HG02970 (cell line): Measurements from ENCODE around the gene SLCO2A1.

Experiments used
- ATAC-seq: cut with Tn5 transposase; IDR thresholded peaks from one replicate; pipeline ENCODE4 v1.9.1; 2021; ENCODE audit warnings: mild to moderate bottlenecking, moderate library complexity, moderate number of reproducible peaks; ENCODE audit not compliant: unreplicated experiment, low FRiP score

Gene SLCO2A1

GRCh38 chr3:133984975-133985374 lies 44.8 kb downstream of the SLCO2A1 start:
- no peak for ATAC-seq

GRCh38 chr3:133983576-133984560 lies 45.9 kb downstream of the SLCO2A1 start:
- ATAC-seq, result no peak

GRCh38 chr3:133983126-133983525 lies 46.6 kb downstream of the SLCO2A1 start:
- ATAC-seq, result no peak

DNA sequence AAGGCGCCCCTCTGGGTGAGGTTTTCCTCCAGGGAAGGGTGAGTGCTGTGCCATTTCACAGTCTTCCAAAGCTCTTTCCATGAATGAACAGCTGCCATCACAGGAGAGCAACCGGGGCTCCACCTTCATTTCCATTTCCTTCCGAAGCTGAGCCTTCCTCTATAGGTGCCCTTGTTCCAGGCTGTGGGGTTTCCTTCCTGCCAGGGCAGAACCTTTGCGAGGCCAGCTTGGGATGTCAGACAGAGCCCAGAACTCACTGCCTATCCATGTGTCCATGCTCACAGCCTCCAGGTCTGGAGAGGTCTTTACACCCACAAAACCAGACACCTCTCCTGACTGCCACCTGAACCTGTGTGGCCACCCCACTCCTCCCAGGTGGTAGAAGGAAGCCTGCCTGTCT lies 49.2 kb downstream of the SLCO2A1 start:
- no peak for ATAC-seq

GRCh38 chr3:133980035-133980434 lies 49.7 kb downstream of the SLCO2A1 start:
- no peak for ATAC-seq

GRCh38 chr3:133979553-133979952 lies 50.2 kb downstream of the SLCO2A1 start:
- no peak for ATAC-seq

- no peak for ATAC-seq
Measured at GRCh38 chr3:133977568-133977967, 52.2 kb downstream of the SLCO2A1 start.

DNA sequence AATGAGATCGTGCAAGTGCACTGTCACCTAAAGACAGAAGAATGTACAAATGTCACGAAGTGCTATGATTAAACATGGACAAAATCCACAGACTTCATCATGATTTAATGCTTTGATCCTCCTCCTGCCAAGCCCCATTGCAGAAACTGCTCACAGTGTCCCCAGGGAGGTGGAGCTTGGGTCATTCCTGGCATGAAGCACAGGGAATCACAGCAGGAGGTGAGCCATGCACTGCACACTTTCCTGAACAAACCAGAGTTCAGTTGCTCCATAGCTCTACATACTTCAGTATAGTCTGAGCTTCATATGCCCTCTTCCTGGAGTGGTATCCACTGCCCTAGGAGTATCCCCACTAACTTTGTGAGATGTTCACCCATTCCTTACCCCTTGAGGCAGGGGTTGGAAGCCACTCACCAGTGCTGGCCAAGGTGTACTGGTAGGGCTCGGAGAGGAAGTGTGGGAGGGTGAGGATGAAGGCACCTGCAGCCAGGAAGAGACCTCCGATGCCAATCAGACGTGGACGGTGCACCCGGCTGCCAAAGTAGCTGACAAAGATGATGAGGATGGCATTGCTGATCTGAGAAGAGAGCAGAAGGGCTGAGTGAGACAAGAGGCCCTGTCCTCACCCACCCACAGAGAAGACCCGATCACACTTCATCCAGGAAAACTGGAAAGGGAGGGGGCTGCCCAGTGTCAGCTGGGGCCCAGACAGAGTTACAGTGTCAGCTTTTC lies 56.3 kb downstream of the SLCO2A1 start:
- no peak for ATAC-seq

- no peak for ATAC-seq
Measured at GRCh38 chr3:133972156-133972555, 57.6 kb downstream of the SLCO2A1 start.

GRCh38 chr3:133970916-133971315 lies 58.8 kb downstream of the SLCO2A1 start:
- no peak for ATAC-seq

- ATAC-seq, result no peak
Measured at GRCh38 chr3:133970339-133970738, 59.4 kb downstream of the SLCO2A1 start.

DNA sequence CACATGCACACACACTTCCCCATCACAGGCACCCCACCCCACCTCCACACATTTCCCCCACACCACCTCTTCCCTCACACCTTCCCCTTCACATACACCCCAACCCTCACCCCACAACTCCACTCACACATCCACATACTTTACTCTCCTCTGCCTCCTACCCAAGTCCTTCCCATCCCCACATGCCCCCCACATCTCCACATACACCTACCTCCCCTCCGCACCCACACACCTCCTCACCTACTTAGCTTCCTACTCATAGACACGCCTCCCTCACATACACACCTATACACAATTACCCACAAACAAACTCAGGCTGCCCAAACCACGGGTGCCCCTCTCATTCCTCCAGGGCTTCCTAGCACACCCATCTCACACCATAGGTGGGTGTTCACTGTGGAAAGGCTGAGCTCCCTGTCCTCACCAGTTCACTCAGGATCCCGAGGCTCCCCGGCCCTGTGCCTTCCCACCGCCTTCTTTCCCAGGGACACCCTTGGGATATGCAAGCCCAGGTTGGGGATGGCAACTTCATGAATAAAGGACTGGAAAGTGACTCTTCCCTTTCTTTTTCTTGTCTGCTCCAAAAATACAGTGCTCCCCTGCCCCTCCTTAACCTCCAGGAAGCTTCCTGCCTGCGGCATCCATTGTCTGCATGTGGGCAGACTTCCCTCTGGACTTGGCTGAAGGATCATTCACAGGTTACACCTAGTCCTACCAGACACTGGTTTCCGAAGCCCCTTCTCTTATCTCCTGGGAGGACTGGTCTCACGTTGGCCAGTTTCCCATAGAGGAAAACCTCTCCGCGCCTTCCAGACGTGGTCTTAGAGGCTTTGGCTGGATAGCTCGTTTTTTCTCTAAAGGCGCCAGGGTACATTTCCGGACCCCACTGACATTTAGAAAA lies 61.5 kb downstream of the SLCO2A1 start:
- ATAC-seq, result no peak

DNA sequence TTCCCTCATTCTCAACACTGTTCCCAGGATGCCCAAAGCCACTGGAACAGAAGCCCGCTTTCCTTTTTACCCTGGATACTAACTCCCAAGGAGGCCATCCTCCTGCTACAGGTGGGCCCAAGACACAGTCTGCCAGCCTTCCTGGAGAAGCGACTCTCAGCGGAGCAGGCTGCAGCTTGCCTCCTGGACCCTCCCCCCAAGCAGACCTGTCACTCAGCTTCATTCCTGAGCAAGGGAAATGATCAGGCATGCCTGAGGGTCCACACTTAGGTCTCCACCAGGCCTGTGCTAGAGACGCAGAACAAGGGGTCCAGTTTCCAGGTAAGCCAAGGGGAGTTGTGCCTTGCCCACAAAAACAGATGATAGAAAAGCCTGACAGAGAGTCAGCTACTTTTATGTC lies 62.8 kb downstream of the SLCO2A1 start:
- no peak for ATAC-seq

DNA sequence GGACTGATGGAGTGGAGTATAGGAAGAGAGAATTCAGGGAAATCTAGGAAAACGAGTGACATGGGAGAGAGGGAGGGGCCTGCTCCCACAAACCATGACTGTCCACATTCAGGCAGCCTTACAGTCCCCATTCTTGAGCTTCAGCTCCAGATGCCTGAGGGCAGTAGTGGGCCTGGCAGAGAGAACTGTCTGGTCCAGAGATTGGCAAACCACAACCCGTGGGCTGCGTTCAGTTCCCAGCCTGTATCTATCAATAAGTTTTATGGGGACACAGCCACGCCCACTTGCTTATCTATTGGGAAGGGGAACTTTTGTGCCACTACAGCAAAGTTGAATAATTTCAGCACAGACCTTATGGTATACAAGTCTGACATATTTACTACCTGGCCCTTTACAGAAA lies 63.8 kb downstream of the SLCO2A1 start:
- ATAC-seq, result no peak

- no peak for ATAC-seq
Measured at GRCh38 chr3:133965013-133965570, 64.6 kb downstream of the SLCO2A1 start.

DNA sequence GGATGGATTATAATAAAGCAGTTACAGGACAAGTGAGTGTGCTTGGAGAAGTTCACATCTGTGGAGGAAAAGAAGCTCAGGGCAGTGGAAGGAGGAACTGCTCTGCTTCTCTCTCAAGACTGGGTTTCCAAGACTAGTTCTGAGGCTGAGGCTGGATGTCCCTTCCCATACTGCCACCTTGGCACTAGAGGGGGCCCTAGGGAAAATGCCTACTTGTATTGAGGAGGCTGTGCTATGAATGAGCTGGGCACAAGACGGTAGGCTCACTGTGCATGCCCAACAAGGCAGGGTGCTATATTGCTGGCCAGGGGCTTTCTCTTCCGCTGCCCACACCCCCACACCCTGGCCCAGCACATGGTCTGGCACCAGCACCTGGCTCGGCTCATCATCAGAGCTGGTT lies 65.2 kb downstream of the SLCO2A1 start:
- no peak for ATAC-seq

DNA sequence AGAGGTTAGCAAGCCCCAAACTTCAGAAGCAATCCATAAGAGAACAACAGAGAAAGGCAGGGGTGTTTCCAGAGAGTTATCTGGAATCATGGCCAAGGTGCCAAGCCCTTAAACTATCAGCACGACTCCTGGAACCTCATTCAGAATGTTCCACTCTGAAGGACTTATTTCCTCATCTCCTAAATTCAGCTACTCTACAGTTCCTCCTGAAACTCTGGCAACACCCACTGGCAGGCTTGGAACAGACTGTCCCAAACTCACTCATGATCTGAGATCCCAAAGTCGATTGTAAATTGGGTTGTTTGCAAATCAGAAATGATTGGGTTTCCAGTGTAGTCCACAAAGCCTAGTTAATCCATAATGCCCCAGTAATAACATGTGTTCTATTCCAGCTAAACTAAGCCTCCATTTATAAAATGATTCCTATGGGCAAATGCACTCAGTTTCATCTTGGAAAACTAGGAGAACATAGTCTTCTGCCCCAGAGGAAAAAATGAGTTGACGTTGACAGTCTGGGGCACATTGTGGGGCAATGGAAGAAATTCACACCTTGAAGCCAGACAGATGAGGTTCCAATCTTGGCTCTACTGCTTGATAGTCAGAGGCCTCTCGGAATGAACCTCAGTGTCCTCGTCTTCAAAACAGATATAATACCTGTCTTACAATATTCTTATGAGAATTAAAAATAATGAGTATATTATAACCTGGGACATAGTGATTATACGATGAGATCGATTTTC lies 65.9 kb downstream of the SLCO2A1 start:
- ATAC-seq, result no peak

DNA sequence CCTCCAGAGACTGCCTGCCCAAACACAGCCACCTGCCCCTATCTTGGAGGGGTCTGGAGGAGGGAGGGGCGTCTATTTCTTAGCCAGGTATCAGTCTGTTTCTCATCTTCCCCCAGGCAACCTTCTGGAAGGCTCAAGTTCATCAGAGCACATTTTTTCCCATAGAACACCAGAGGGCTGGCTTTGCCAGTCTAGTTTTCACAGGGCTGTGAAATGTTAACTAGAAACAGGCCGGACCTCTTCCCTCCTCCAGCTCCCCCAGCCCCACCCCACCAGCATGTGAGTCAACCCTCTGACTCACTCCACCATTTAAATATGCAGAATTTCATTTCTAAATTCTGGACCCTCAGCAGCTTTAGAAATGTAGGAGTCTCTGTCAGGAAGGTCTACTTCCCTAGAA lies 66.9 kb downstream of the SLCO2A1 start:
- no peak for ATAC-seq

- no peak for ATAC-seq
Measured at GRCh38 chr3:133958071-133958805, 71.5 kb downstream of the SLCO2A1 start.
